ENCODE data around the gene CUL2.
A peak's percentile ranks its signal among the peaks of the same experiment; 100 is the strongest.
"Not testable (repeated sequence)": the region's sequence is repeated elsewhere in the genome, so short reads cannot be mapped to it uniquely, and the experiment has no call there.

CUL2 gene

DNA sequence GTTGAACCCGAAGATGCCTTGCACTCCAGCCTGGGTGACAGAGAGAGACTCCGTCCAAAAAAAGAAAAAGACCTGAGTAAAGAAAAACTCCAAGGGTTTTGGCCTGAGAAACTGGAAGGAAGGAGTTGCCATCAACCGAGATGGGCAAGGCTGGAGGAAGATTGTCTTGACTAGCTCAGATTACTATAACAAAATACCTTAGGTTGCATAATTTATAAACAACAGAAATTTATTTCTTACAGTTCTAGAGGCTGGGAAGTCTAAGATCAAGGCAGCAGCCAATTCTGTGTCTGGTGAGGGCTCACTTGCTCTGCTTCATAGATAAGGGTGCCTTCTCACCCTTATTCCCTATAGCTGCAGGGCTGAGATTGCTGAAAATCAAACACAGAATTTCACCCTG, 91.2 kb downstream of the CUL2 start:
- FAIRE-seq (no peak), DNase-seq (ENCODE audit: insufficient read length, low spot score) (no peak)
- TF ChIP-seq SPI1 (IDR thresholded peaks at IDR 0.05; ENCODE audit: low read depth, low read length) = no peak
- no peak for TF ChIP-seq PAX5 (IDR thresholded peaks at IDR 0.05; ENCODE audit: insufficient read depth, low read length, severe bottlenecking)
- no peak for TF ChIP-seq POLR2A (IDR thresholded peaks at IDR 0.05; ENCODE audit: low read depth, low read length)
- TF ChIP-seq TAF1 (IDR thresholded peaks at IDR 0.05; ENCODE audit: low read depth, low read length) = no peak
- TF ChIP-seq POLR2AphosphoS5 (IDR thresholded peaks at IDR 0.05; ENCODE audit: low read depth, low read length) = no peak

GRCh38 chr10:34996843-34997242, 93.3 kb downstream of the CUL2 start:
- FAIRE-seq (no peak), DNase-seq (ENCODE audit: insufficient read length, low spot score) (no peak)
- no peak for TF ChIP-seq POLR2AphosphoS5 (IDR thresholded peaks at IDR 0.05; ENCODE audit: low read depth, low read length)

DNA sequence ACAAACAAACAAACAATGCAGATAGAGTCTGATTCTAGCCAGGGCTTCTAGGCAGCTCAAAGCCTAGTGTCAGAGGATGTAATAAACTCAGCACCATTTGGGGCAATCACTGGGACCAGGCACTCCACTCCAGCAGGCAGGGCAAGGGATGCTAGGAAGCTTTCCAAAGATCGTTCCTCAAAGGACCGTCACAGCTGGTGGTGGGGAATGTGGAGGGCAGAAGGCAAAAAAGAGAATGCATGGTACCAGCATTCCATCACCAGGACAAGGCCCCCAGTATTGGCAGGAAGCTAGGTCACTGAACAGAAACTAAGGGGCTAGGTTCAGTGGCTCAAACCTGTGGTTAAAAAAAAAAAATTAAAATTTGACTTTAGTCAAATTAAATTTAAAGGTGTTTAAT, 94.2 kb downstream of the CUL2 start:
- TF ChIP-seq POLR2A (IDR thresholded peaks at IDR 0.05; ENCODE audit: low read depth, low read length) (no peak), POU2F2 (IDR thresholded peaks at IDR 0.05; ENCODE audit: low read depth, low read length) (no peak), TAF1 (IDR thresholded peaks at IDR 0.05; ENCODE audit: low read depth, low read length) (no peak), PAX5 (IDR thresholded peaks at IDR 0.05; ENCODE audit: insufficient read depth, low read length, severe bottlenecking) (no peak), POLR2AphosphoS5 (IDR thresholded peaks at IDR 0.05; ENCODE audit: low read depth, low read length) (no peak), SPI1 (IDR thresholded peaks at IDR 0.05; ENCODE audit: low read depth, low read length) (no peak)
- FAIRE-seq (no peak), DNase-seq (ENCODE audit: insufficient read length, low spot score) (no peak)

DNA sequence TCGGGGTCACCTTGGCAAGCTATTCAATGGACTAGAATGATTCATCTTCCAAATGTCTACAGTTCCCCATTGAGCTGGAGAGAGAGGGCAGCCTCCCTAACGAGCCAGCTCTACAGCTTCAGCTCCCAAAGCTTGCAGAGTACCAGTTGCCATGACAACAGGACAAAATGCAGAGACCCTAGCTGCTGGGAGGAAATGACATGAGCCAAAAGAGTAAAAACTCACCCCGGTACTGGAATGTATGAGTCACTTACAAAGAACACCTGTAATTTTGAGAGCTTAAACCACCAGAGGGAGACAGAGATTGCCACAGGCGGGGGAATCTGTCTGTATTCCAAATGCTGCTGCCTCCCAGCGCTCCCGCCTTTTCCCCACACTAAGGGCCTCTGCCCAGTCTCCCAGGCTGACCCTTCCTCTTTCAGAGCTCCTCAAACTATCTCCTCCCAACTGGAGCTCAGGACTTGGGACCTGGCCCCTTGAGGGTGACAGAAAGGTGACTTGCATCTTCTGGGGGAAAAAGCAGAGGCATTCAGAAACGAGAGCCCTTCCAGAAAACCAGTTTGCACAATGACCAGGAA, 95.5 kb downstream of the CUL2 start:
- FAIRE-seq = peak; percentile 85
- peak; percentile 48 for DNase-seq (ENCODE audit: insufficient read length, low spot score)
- TF ChIP-seq SPI1 (IDR thresholded peaks at IDR 0.05; ENCODE audit: low read depth, low read length) (peak; percentile 12; the same call in 1 of the 2 replicates), PAX5 (IDR thresholded peaks at IDR 0.05; ENCODE audit: insufficient read depth, low read length, severe bottlenecking) (no peak)

- DNase-seq (ENCODE audit: insufficient read length, low spot score) (no peak), FAIRE-seq (no peak)
These were observed 96.4 kb downstream of the CUL2 start for GRCh38 chr10:34993782-34994181.

GRCh38 chr10:34991117-34991516, 99.0 kb downstream of the CUL2 start:
- not testable (repeated sequence) for FAIRE-seq; DNase-seq (ENCODE audit: insufficient read length, low spot score)

More at GRCh38 chr10:34993782-34994181, 96.4 kb downstream of the CUL2 start:
- TF ChIP-seq POLR2A (IDR thresholded peaks at IDR 0.05; ENCODE audit: low read depth, low read length) = no peak
- no peak for TF ChIP-seq TAF1 (IDR thresholded peaks at IDR 0.05; ENCODE audit: low read depth, low read length)
- TF ChIP-seq SPI1 (IDR thresholded peaks at IDR 0.05; ENCODE audit: low read depth, low read length) = no peak
- no peak for TF ChIP-seq POU2F2 (IDR thresholded peaks at IDR 0.05; ENCODE audit: low read depth, low read length)
- no peak for TF ChIP-seq PAX5 (IDR thresholded peaks at IDR 0.05; ENCODE audit: insufficient read depth, low read length, severe bottlenecking)
- no peak for TF ChIP-seq POLR2AphosphoS5 (IDR thresholded peaks at IDR 0.05; ENCODE audit: low read depth, low read length)

GRCh38 chr10:34988397-34989067, 101.6 kb downstream of the CUL2 start:
- FAIRE-seq (no peak), DNase-seq (ENCODE audit: insufficient read length, low spot score) (no peak)
- TF ChIP-seq SPI1 (IDR thresholded peaks at IDR 0.05; ENCODE audit: low read depth, low read length) = no peak
- TF ChIP-seq POLR2AphosphoS5 (IDR thresholded peaks at IDR 0.05; ENCODE audit: low read depth, low read length) = no peak

DNA sequence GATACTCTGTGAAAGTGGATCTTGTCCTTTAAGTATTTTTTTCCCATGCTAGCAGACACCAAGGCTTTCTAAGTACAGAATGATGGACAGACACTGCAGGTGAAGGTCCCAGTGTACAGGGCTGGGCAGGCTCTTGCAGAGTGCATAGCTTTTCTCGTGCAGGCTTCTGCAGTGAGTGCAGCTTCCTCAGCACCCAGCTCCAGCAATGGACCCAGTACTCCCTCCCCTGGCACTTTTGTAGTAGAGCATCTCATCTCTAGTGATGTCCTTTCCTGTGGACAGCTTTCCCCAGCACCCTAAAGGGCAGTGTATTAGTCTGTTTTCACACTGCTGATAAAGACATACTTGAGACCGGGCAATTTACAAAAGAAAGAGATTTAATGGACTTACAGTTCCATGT, 104.3 kb downstream of the CUL2 start:
- DNase-seq (ENCODE audit: insufficient read length, low spot score) = no peak
- TF ChIP-seq POLR2AphosphoS5 (IDR thresholded peaks at IDR 0.05; ENCODE audit: low read depth, low read length) (no peak), POU2F2 (IDR thresholded peaks at IDR 0.05; ENCODE audit: low read depth, low read length) (no peak), POLR2A (IDR thresholded peaks at IDR 0.05; ENCODE audit: low read depth, low read length) (no peak), SPI1 (IDR thresholded peaks at IDR 0.05; ENCODE audit: low read depth, low read length) (no peak), TAF1 (IDR thresholded peaks at IDR 0.05; ENCODE audit: low read depth, low read length) (no peak), PAX5 (IDR thresholded peaks at IDR 0.05; ENCODE audit: insufficient read depth, low read length, severe bottlenecking) (no peak)
- no peak for FAIRE-seq

- no peak for FAIRE-seq
- DNase-seq (ENCODE audit: insufficient read length, low spot score) = no peak
- TF ChIP-seq SPI1 (IDR thresholded peaks at IDR 0.05; ENCODE audit: low read depth, low read length) (no peak), TAF1 (IDR thresholded peaks at IDR 0.05; ENCODE audit: low read depth, low read length) (no peak), POLR2A (IDR thresholded peaks at IDR 0.05; ENCODE audit: low read depth, low read length) (no peak), PAX5 (IDR thresholded peaks at IDR 0.05; ENCODE audit: insufficient read depth, low read length, severe bottlenecking) (no peak), POLR2AphosphoS5 (IDR thresholded peaks at IDR 0.05; ENCODE audit: low read depth, low read length) (no peak), POU2F2 (IDR thresholded peaks at IDR 0.05; ENCODE audit: low read depth, low read length) (no peak)
These were observed 105.0 kb downstream of the CUL2 start for GRCh38 chr10:34985146-34985545.

DNA sequence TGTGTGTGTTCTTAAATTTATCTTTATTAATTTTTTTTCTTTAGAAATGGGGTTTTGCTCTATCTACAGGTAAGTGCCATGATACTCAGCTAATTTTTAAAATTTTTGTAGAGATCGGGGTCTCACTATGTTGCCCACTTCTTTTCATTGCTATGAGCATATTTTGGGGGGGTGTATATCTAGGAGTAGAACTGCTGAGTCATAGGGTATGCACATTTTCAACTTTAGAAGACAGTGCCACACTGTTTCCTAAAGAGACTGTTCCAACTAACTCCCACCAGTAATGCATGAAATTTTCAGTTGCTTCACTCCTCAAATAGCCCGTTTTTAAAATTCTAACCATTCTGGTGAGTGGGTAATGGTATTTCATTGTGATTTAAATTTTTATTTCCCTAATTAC, 108.3 kb downstream of the CUL2 start:
- FAIRE-seq (no peak), DNase-seq (ENCODE audit: insufficient read length, low spot score) (no peak)
- TF ChIP-seq POLR2A (IDR thresholded peaks at IDR 0.05; ENCODE audit: low read depth, low read length) = no peak

DNA sequence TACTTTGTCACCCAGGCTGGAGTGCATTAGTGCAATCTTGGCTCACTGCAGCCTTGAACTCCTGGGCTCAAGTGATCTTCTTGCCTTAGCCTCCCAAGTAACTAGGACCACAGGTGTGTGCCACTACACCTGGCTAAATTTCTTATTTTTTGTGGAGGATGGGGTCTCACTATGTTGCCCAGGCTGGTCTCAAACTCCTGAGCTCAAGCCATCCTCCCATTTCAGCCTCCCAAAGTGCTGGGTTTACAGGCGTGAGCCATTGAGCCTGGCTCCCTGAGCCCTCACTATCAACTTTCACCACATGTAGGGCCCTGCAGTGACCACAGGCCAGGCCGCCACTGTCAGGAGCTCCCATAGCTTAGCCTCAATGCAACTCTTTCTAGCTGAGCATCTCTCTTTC, 110.2 kb downstream of the CUL2 start:
- TF ChIP-seq PAX5 (IDR thresholded peaks at IDR 0.05; ENCODE audit: insufficient read depth, low read length, severe bottlenecking) = no peak
- TF ChIP-seq POLR2A (IDR thresholded peaks at IDR 0.05; ENCODE audit: low read depth, low read length) = no peak
- no peak for TF ChIP-seq SPI1 (IDR thresholded peaks at IDR 0.05; ENCODE audit: low read depth, low read length)
- no peak for TF ChIP-seq POLR2AphosphoS5 (IDR thresholded peaks at IDR 0.05; ENCODE audit: low read depth, low read length)
- TF ChIP-seq TAF1 (IDR thresholded peaks at IDR 0.05; ENCODE audit: low read depth, low read length) = no peak
- TF ChIP-seq POU2F2 (IDR thresholded peaks at IDR 0.05; ENCODE audit: low read depth, low read length) = no peak
- FAIRE-seq = no peak
- DNase-seq (ENCODE audit: insufficient read length, low spot score) = no peak

Data from GM12891 (cell line).